AG10803 (cell line): ENCODE measurements around the gene FAM200B.

Source experiments
- DNase-seq: peaks from one replicate; pipeline ENCODE4 v3.0.0; 2010; ENCODE audit warnings: low read depth
- H3K4me3 ChIP-seq: 2 replicates; pipeline ENCODE4 v1.5.1; 2011; ENCODE audit warnings: mild to moderate bottlenecking, low read length, control low read depth
- TF ChIP-seq, protein P1 (sequence below): conservative IDR thresholded peaks from 2 replicates; pipeline ENCODE4 v1.5.1; 2011; ENCODE audit warnings: mild to moderate bottlenecking, low read length, control low read depth, inconsistent platforms

FAM200B gene

GRCh38 chr4:15684498-15684897, 2.9 kb downstream of the FAM200B start:
- TF ChIP-seq, protein P1, sequence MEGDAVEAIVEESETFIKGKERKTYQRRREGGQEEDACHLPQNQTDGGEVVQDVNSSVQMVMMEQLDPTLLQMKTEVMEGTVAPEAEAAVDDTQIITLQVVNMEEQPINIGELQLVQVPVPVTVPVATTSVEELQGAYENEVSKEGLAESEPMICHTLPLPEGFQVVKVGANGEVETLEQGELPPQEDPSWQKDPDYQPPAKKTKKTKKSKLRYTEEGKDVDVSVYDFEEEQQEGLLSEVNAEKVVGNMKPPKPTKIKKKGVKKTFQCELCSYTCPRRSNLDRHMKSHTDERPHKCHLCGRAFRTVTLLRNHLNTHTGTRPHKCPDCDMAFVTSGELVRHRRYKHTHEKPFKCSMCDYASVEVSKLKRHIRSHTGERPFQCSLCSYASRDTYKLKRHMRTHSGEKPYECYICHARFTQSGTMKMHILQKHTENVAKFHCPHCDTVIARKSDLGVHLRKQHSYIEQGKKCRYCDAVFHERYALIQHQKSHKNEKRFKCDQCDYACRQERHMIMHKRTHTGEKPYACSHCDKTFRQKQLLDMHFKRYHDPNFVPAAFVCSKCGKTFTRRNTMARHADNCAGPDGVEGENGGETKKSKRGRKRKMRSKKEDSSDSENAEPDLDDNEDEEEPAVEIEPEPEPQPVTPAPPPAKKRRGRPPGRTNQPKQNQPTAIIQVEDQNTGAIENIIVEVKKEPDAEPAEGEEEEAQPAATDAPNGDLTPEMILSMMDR: no peak
- H3K4me3 ChIP-seq: no peak overlapping the region
- no peak for DNase-seq

DNA sequence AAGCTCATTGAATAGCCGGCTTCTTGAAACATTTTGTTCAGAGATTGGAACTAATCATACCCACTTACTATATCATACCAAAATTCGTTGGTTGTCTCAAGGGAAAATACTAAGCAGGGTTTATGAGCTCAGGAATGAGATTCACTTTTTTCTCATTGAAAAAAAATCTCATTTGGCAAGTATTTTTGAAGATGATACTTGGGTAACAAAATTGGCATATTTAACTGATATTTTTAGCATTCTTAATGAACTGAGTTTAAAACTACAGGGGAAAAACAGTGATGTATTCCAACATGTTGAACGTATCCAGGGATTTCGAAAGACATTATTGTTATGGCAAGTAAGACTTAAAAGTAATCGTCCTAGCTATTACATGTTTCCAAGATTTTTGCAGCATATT, 6.4 kb downstream of the FAM200B start:
- no peak overlapping the region for H3K4me3 ChIP-seq
- TF ChIP-seq, protein P1: no peak
- peak; percentile 51 for DNase-seq

GRCh38 chr4:15689540-15689939, 7.9 kb downstream of the FAM200B start:
- DNase-seq: no peak
- TF ChIP-seq, protein P1: no peak
- H3K4me3 ChIP-seq: no peak overlapping the region

DNA sequence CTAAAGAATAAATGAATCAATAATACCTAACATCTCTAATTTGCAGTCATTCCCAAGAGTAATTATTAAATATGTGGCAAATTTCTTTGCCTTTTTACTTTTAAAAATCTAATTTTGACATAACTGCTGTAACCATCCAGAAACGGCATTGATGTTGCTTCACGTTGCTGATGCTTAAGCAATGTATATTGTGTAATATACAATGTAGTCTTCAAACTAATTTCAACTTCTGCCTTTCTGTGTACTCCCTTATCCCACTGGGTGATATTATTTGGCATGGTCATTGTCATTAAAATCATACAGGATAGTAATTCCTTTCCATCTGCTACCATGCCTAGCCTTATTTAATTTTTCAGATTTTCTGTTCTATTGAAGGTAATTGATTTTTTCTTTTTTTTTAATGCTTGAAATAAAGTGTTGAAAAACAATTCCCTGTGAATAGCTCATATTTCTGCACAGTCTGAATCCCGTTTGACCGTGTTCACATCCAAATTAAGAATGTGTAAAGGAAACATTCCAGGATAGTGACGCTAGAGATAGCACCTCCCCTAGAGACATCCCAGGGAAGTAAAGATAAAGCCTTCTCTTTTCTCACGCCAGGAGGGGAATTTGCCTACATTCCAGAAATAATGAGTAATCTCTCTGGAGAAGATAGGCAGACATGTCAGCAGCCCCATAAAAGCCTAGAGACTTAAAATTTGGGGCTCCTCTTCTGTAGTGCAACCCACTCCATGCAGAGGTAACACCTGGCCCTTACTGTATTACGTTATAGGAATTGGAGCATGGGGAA, 8.6 kb downstream of the FAM200B start:
- no peak overlapping the region for H3K4me3 ChIP-seq
- TF ChIP-seq, protein P1: no peak
- peak; percentile 90 for DNase-seq

DNA sequence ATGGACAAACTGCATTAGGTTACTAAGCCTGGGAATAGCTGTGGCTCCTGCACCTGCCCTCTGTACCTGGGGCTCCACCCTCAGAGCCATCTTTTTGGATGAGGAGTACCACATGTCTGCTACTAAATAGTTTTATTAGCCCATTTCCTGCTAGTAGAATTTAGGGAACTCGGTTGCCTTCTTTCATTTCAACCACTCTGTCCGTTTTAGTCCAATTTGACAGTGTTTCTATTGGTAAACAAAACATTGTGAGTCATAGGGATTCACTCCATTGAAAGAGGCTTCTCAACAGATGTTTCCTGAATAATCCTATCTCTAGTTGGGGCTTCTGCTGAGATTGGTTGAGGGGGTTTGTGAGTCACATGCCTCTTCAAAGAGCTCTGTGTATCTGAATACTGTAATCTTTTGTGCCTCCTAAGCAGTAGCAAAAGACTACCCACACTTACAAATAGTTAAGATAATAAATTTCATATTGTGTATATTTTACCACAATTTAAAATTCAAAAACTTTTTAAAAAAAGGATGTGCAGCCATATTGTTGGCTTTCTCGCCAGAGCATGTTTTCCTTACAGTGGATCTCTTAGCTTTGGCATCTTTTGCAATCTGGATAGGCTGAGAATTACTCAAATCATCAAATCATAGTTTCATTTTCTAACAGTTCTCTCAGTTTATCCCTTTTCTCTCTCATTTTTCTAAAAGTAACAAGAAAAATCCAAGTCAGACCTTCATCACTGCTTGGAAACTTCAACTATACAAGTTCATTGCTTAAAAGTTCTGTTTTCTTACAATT, 9.9 kb downstream of the FAM200B start:
- TF ChIP-seq, protein P1: no peak
- peak; percentile 68 for DNase-seq
- H3K4me3 ChIP-seq: no peak overlapping the region

GRCh38 chr4:15692602-15693001, 11.0 kb downstream of the FAM200B start:
- TF ChIP-seq, protein P1: no peak
- DNase-seq: no peak
- H3K4me3 ChIP-seq: no peak overlapping the region

DNA sequence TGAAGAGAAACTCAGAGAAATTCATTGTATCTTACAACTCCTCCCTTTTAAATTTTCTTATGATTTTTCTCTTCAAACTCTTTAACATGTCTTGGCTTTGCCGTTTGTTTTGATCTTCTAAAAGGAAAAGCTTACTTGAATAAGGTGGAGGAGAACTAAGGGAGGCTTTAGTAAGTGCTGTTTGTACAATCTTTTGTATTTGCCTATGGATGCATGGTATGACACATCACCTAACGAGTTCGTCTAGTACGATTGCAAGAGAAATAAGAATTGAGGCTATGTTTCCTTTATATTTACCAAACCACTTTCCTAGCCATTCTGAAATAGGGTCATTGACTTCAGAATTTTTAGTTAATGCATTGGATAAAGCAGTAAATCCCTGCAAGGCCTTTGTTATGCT, 12.8 kb downstream of the FAM200B start:
- TF ChIP-seq, protein P1: no peak
- H3K4me3 ChIP-seq: no peak overlapping the region
- no peak for DNase-seq
